PC-3 (cell line): Measurements from ENCODE around the gene TMEM140.

Experiments
- CTCF ChIP-seq: fragments of 300-600 bp; sonication (generic); conservative IDR thresholded peaks from 2 replicates; pipeline ENCODE4 v1.5.1; 2017; ENCODE audit warnings: antibody characterized with exemption, low read depth, mild to moderate bottlenecking, low read length
- EZH2phosphoT487 ChIP-seq: fragments of 300-600 bp; sonication (generic); IDR thresholded peaks from 2 replicates; pipeline ENCODE4 v1.6.1; 2018; ENCODE audit warnings: mild to moderate bottlenecking, antibody characterized with exemption, low read length, borderline replicate concordance

- TF ChIP-seq CTCF (no peak), EZH2phosphoT487 (no peak)
Measured at GRCh38 chr7:135109562-135109961, 38.3 kb upstream of the TMEM140 start.
